ENCODE results near the gene SNAPC2.

Gene SNAPC2

DNA sequence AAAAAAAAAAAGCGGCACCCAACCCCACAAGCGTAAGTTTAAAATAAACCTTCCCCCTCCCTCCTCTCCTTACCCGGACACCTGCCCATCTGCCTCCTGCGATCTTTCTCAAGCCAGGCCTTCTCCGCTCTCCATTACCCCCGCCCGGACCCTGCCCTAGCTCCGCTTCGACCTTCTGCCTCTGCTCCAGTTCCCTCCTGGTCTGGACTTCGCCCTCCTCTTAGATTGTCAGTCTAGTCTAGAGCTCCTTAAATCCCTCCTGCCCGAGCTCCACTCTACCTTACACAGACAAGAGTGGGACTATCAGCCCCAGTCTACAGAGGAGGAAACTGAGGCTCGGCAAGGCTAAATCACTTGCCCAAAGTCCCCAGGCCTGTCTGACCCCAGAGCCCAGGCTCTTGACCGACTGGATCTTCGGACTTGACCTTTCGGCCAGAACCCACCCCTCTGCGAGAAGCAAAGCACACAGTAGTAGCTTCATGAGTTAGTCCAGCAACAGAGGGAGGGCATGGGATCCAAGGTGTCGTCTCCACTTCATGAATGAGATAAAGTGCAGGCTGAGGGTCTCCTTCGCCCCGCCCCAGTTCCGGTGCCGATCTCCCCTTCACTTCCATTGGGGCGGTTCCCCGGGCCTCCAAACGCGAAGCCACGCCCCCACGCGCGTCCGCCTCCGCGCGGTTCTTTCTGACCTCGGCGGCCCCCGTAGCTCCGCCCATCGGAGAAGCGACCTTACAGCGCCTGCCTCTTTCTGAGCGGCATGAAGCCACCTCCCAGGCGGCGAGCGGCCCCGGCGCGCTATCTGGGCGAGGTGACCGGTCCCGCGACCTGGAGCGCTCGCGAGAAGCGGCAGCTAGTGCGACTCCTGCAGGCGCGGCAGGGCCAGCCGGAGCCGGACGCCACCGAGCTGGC lies at the start of gene SNAPC2:
SNAPC2 (plus strand) TSS at position 729 of the 909 bp plus-strand sequence; CDS start at position 758, 29 bp downstream.
- Mint-ChIP-seq H3K4me1 (peaks cover 35% of the 10 kb centered on the region), H3K36me3 (no peaks in the 10 kb centered on the region), H3K4me3 (peak within 1 kb of the TSS; percentile 89), H3K27ac (peak within 1 kb of the TSS; percentile 66), H3K9me3 (no peaks in the 10 kb centered on the region), H3K27me3 (peaks cover 15% of the 10 kb centered on the region)

GRCh38 chr19:7870571-7871436 lies 49.3 kb upstream of the SNAPC2 start:
- peak overlapping the region; percentile 74 for H3K4me3 Mint-ChIP-seq

GRCh38 chr19:7871437-7872305 lies 48.5 kb upstream of the SNAPC2 start:
- H3K27me3 Mint-ChIP-seq: peaks cover 12% of the 10 kb centered on the region
- H3K4me1 Mint-ChIP-seq: peaks cover 23% of the 10 kb centered on the region
- no peaks in the 10 kb centered on the region for H3K9me3 Mint-ChIP-seq
- peak overlapping the region; percentile 74 for H3K4me3 Mint-ChIP-seq
- peak overlapping the region; percentile 71 for H3K27ac Mint-ChIP-seq
- H3K36me3 Mint-ChIP-seq: no peaks in the 10 kb centered on the region

More at GRCh38 chr19:7870571-7871436, 49.3 kb upstream of the SNAPC2 start:
- Mint-ChIP-seq H3K27me3 (peaks cover 12% of the 10 kb centered on the region), H3K27ac (no peak overlapping the region), H3K9me3 (no peaks in the 10 kb centered on the region), H3K4me1 (peaks cover 23% of the 10 kb centered on the region), H3K36me3 (no peaks in the 10 kb centered on the region)

GRCh38 chr19:7872306-7873204 lies 47.6 kb upstream of the SNAPC2 start:
- Mint-ChIP-seq H3K9me3 (no peaks in the 10 kb centered on the region), H3K4me3 (peak overlapping the region; percentile 36), H3K27ac (no peak overlapping the region), H3K4me1 (peaks cover 23% of the 10 kb centered on the region), H3K27me3 (peaks cover 12% of the 10 kb centered on the region), H3K36me3 (no peaks in the 10 kb centered on the region)

DNA sequence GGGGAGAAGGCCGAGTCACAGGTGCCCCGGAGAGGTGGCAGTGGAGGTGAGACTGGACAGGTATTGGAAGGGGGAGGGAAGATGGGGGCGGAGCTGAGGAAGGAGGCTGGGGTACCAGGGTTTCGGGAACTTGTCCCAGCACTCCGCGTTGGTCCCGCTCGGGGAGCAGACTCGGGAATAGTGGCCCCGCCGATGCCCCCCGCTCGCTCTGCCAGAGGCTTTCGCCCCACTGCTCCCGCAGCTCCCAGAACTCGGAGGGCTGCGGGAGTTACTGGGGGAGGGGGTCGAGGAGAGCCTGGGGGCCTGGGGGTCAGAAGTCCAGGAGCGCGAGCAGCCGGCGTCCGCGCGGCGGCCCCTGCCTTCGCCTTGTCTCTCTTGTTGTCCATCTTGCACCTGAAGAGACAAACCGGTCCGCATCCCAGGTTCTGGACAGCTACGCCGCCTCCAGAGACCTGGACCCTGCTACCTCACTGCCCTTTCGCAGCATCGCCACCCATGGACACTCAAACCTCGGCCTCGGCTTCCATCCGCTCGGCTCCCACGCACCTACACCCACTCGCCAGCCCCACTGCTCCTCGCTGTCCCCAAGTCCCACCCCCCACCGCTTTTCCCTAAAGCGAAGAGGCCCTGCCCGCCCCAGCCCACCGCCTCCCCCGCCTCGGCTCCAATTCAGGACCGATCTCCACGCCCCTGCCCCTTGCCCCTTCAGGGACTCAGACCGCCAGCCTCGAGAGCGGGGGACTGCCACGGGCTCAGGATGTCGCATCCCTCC lies 46.6 kb upstream of the SNAPC2 start:
- Mint-ChIP-seq H3K4me3 (peak overlapping the region; percentile 82), H3K27me3 (peaks cover 12% of the 10 kb centered on the region), H3K4me1 (peaks cover 23% of the 10 kb centered on the region), H3K36me3 (no peaks in the 10 kb centered on the region), H3K9me3 (no peaks in the 10 kb centered on the region), H3K27ac (no peak overlapping the region)

DNA sequence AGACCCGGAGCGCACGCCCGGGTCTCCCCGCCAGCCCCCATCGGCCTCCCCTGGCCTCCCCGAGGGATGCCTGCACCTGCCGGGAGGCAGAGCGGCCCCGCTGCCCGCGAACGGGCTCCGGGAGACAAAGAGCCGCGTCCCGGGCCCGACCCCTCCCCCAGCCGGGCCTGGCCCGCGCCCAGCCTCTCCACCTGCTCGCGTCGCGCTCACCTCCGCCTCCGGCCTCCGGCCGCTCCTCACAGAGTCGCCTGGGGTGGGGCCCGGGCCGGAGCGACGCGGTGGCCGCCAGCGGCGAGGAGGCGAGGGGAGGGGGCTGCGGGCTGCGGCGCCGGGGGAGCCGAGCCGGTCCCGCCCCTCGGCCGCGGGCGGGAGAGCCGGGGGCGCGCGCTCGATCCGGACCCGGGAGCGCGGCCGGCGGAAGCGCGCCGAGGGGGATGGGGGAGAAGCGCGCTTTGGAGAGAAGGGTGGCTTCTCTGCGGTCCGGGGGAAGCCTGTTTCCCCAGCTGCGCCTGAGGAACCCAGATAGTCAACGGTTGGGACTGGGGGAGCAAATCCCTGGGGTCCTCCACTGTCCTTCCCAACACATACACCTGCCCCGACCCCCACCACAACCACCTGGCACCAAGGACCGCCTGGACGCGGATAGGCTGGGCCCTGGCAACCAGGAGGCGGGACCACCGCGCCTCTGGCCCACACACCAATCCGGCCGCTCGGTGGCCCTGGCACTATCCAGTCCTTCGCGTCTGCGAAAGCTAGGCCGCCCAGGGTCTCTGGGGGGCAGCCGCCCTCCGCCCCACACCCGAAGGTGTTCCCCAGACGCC lies 45.9 kb upstream of the SNAPC2 start, which contains the start of gene PRR36:
PRR36 (minus strand) TSS at position 315 of the 821 bp plus-strand sequence. CDS start 701 bp downstream, outside the sequence.
- Mint-ChIP-seq H3K36me3 (no peaks in the 10 kb centered on the region), H3K4me1 (peaks cover 23% of the 10 kb centered on the region), H3K9me3 (no peaks in the 10 kb centered on the region), H3K27me3 (peaks cover 12% of the 10 kb centered on the region), H3K27ac (no peak within 1 kb of the TSS), H3K4me3 (peak within 1 kb of the TSS; percentile 82)

- peaks cover 23% of the 10 kb centered on the region for H3K4me1 Mint-ChIP-seq
- no peaks in the 10 kb centered on the region for H3K9me3 Mint-ChIP-seq
- no peaks in the 10 kb centered on the region for H3K36me3 Mint-ChIP-seq
- H3K4me3 Mint-ChIP-seq: peak overlapping the region; percentile 59
- no peak overlapping the region for H3K27ac Mint-ChIP-seq
- peaks cover 12% of the 10 kb centered on the region for H3K27me3 Mint-ChIP-seq
These were observed 45.3 kb upstream of the SNAPC2 start for GRCh38 chr19:7874897-7875273.

DNA sequence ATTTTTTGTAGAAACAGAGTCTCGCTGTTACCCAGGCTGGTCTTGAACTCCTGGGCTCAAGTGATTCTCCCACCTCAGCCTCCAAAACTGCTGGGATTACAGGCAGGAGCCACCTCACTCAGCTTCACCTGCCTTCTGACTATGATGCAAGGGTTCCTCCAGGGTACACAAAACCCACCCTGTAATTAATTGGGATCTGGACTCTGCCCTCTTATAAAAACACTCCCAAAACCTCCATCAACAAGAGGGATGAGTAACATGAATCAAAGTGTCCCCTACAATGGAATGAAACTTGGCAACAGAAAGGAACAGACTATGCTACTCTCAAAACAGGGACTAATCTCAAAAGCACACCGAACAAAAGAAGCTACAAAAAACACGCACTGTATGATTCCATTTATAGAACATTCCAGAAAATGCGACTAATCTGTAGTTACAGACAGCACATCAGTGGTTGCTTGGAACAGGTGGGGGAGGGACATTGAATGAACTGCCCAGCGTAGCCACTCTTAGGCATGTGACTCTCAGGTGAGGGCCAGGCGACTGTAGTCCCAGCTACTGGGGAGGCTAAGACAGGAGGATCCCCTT lies 42.8 kb upstream of the SNAPC2 start:
- H3K4me1 Mint-ChIP-seq: peaks cover 7% of the 10 kb centered on the region
- H3K4me3 Mint-ChIP-seq: no peak overlapping the region
- no peak overlapping the region for H3K27ac Mint-ChIP-seq
- peaks cover 1% of the 10 kb centered on the region for H3K27me3 Mint-ChIP-seq
- H3K9me3 Mint-ChIP-seq: no peaks in the 10 kb centered on the region
- no peaks in the 10 kb centered on the region for H3K36me3 Mint-ChIP-seq

DNA sequence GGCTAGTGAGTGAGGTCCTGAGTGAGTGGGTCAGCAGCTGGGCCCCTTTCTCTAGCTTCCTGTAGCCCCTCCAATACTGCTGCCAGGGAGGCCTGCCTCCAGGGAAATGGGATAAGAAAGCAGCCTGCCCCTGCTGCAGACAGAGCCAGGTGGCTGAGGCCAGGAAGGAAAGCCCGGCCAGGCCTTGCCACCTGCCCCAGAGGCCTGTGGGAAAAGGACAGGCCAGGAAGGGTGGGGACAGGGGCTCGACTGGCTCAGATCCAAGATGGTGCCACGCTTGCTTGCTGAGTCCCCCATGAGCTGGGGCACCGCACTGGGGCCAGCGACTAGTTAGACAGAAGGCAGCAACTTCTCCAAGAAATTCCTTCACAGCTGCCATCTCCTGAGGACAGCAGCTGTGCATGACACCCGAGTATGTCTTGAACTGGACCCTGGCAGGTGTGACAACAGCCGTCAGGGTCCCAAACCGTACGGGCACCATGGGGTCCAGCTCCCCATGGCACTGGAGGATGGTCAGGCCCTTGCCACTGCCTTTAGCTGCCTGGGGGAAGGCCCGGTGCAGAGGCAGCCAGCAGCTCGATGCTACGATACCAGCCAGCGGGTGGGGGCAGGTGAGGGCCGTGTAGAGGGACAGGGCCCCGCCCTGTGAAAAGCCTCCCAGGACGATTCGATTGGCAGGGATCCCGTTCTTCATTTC lies 40.9 kb upstream of the SNAPC2 start:
- Mint-ChIP-seq H3K4me3 (no peak overlapping the region), H3K4me1 (peaks cover 3% of the 10 kb centered on the region), H3K36me3 (no peaks in the 10 kb centered on the region), H3K27ac (no peak overlapping the region), H3K9me3 (no peaks in the 10 kb centered on the region), H3K27me3 (no peaks in the 10 kb centered on the region)

DNA sequence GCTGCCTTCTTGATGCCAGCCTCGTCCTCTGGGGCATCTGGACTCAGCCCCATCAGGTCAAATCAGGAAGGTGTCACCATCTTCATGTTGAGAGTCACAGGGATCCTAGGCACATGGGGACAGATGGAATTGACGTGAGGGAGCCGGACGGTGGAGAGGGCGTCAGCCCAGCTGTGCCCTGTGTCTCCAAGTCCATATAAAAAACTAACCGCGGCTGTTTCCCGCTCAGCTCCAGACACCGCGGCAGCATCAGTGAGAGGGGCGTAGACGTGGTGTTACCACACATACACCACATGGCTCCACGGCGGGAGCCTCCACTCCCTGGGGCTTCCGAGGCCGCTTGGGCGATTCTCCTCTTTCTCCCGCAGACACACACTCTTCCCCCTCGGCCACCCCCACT lies 40.3 kb upstream of the SNAPC2 start:
- Mint-ChIP-seq H3K27ac (no peak overlapping the region), H3K27me3 (no peaks in the 10 kb centered on the region), H3K4me3 (no peak overlapping the region), H3K36me3 (no peaks in the 10 kb centered on the region), H3K4me1 (no peaks in the 10 kb centered on the region), H3K9me3 (no peaks in the 10 kb centered on the region)

- Mint-ChIP-seq H3K27me3 (no peaks in the 10 kb centered on the region), H3K4me1 (no peaks in the 10 kb centered on the region), H3K4me3 (no peak overlapping the region), H3K36me3 (no peaks in the 10 kb centered on the region), H3K27ac (peak overlapping the region; percentile 23), H3K9me3 (no peaks in the 10 kb centered on the region)
These were observed 38.2 kb upstream of the SNAPC2 start for GRCh38 chr19:7881910-7882309.

- Mint-ChIP-seq H3K27me3 (peaks cover 1% of the 10 kb centered on the region), H3K4me1 (no peaks in the 10 kb centered on the region), H3K36me3 (no peaks in the 10 kb centered on the region), H3K9me3 (no peaks in the 10 kb centered on the region), H3K4me3 (no peak overlapping the region), H3K27ac (no peak overlapping the region)
These were observed 37.0 kb upstream of the SNAPC2 start for GRCh38 chr19:7883105-7883504.
